Lung (tissue), 12 donors: Measurements from ENCODE around the gene HSF5. TPM values are rescaled to one million over a fixed set of nuclear protein-coding genes. Genes with fewer than 3 reads are reported as not detected.
A peak's percentile ranks its signal among the peaks of the same experiment; 100 is the strongest.

ENCODE experiments used
- ATAC-seq: fragments of 200-7000 bp; cut with Tn5 transposase; one replicate; pipeline ENCODE4 v1.9.1; 2020; ENCODE audit warnings: moderate number of reproducible peaks; ENCODE audit not compliant: insufficient read depth, low FRiP score
- DNase-seq, 3 donors: peaks; one replicate each; pipeline ENCODE4 v3.0.0-alpha.2; 2013 to 2017
- H3K27ac ChIP-seq, 2 donors: one replicate each; pipeline ENCODE4 v1.5.1; 2013; ENCODE audit warnings: mild to moderate bottlenecking in 2 of 2, moderate library complexity in 2 of 2, control low read depth in 1 of 2, inconsistent platforms in 1 of 2, low read depth in 1 of 2, low read length in 1 of 2
- H3K27me3 ChIP-seq, 3 donors: one replicate each; pipeline ENCODE4 v1.5.1; 2013; ENCODE audit warnings: low read length in 2 of 3; ENCODE audit not compliant: control insufficient read depth in 3 of 3, insufficient read depth in 3 of 3
- H3K36me3 ChIP-seq, 4 donors: one replicate each; pipeline ENCODE4 v1.5.1; 2013; ENCODE audit warnings: low read length in 4 of 4, mild to moderate bottlenecking in 1 of 4, moderate library complexity in 1 of 4; ENCODE audit not compliant: control insufficient read depth in 4 of 4, insufficient read depth in 4 of 4
- H3K4me1 ChIP-seq, 5 donors: one replicate each; pipeline ENCODE4 v1.5.1; 2013; ENCODE audit warnings: low read length in 5 of 5, mild to moderate bottlenecking in 2 of 5, moderate library complexity in 1 of 5; ENCODE audit not compliant: control insufficient read depth in 5 of 5, insufficient read depth in 5 of 5
- H3K4me3 ChIP-seq: one replicate; pipeline ENCODE4 v1.5.1; 2013; ENCODE audit warnings: mild to moderate bottlenecking, control low read depth, moderate library complexity
- H3K9ac ChIP-seq, 2 donors: one replicate each; pipeline ENCODE4 v1.5.1; 2013; ENCODE audit warnings: low read length in 2 of 2, control low read depth in 1 of 2; ENCODE audit not compliant: insufficient read depth in 1 of 2
- H3K9me3 ChIP-seq, 4 donors: one replicate each; pipeline ENCODE4 v1.5.1; 2013; ENCODE audit warnings: low read length in 3 of 4, mild to moderate bottlenecking in 1 of 4, moderate library complexity in 1 of 4; ENCODE audit not compliant: control insufficient read depth in 4 of 4, insufficient read depth in 3 of 4
- CTCF ChIP-seq: IDR thresholded peaks from 2 replicates; pipeline ENCODE4 v1.5.1; 2012; ENCODE audit warnings: mild to moderate bottlenecking; ENCODE audit errors: control extremely low read depth, extremely low read depth
- WGBS, 2 donors: extraction: QIAGEN DNeasy Blood & Tissue Kit; methylation state at CpG; one replicate each; pipeline ENCODE4 v1.1.7; 2013; 5-methylcytosine and 5-hydroxymethylcytosine counted together
- polyA plus RNA-seq, 2 donors: library from polyadenylated mRNA; stranded (reverse); fragments of 200-250 nt; gene quantifications; one replicate each; pipeline ENCODE4 v1.2.1, GENCODE V29; 2013
- total RNA-seq, 2 donors: library from RNA; depleted of rRNA in 1 of 2; stranded (reverse); fragments of >200 nt in 1 of 2; gene quantifications; one replicate each; pipeline ENCODE4 v1.2.1, GENCODE V29; 2014 to 2021
- donor health status: control.
- donor health status: control.
- donor health status: Bipolar disorder and iron deficiency.
- donor health status: healthy.
- donor health status: DM: yes; HTN: yes; CAD: no.

HSF5 gene
- total and polyA plus RNA-seq, 4 donors = 0.02 to 0.17 (median 0.08) TPM

- Histone ChIP-seq H3K36me3 (peaks cover 10 to 33% (median 27%) of the 10 kb centered on the region in 4 donors), H3K27ac (peak within 1 kb of the TSS; percentile 71 to 85), H3K4me3 (peak within 1 kb of the TSS; percentile 71), H3K4me1 (peaks cover 0 to 41% (median 13%) of the 10 kb centered on the region in 5 donors), H3K9me3 (no peaks in the 10 kb centered on the region), H3K27me3 (no peaks in the 10 kb centered on the region), H3K9ac (peak within 1 kb of the TSS; percentile 55 to 69)
- DNase-seq (peak; percentile 87 to 93 (median 89)), ATAC-seq (peak; percentile 36)
- no peak for TF ChIP-seq CTCF
- WGBS, 2 donors = 1% methylated on average over 28 to 64 of the region's 64 CpGs
These were observed 26.0 kb upstream of the HSF5 start, which contains the start of gene MTMR4 for GRCh38 chr17:58513965-58514769. Gene MTMR4, minus strand, starts transcription at chr17:58514638. Its CDS starts 231 bp downstream, at chr17:58514407.

DNA sequence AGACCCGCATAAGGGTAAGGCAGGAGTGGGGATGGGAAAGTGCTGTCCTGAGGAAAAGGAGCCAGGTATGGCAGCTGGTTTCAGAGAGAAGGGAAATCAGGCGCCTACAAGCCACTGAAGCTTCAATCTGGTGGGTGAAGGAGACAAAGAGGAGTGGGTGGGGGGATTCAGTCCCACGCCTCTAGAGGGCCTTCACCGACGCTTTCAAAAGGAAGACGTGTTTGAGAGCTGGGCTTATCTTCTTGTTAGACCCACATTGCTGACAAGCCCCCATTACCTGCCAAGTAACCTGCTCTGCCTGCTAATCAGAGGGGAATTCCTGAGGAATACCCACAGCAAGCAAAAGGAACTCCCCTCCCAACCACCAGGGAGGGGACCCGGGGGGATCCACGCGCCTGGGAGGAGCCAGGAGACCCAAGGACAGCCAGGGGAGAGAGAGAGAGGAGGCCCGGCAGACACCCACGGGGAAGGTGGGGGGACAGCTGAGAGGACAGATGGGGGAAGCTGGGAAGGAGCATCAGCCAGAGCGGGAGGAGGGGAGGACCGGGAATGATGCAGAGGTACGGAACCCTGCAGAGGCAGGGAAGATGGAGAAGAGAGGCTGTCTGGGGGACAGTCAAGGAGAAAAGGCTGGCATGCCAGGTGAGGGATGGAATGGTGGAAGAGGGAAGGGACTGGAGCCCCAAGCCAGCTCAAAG is 25.2 kb upstream of the HSF5 start:
- 28 to 37% methylated on average over 14 of the region's 14 CpGs for WGBS, 2 donors
- no peak for ATAC-seq
- Histone ChIP-seq H3K27me3 (no peaks in the 10 kb centered on the region), H3K4me1 (peaks cover 0 to 36% (median 13%) of the 10 kb centered on the region in 5 donors), H3K36me3 (peaks cover 13 to 41% (median 32%) of the 10 kb centered on the region in 4 donors), H3K4me3 (peak overlapping the region; percentile 71), H3K9me3 (no peaks in the 10 kb centered on the region), H3K27ac (no peak overlapping the region), H3K9ac (peak overlapping the region in 1 of 2 donors; percentile 46)
- TF ChIP-seq CTCF = no peak
- DNase-seq = no peak

- H3K36me3 ChIP-seq = peaks cover 24 to 68% (median 51%) of the 10 kb centered on the region in 4 donors
- WGBS, 2 donors = 92 to 94% methylated on average over 5 of the region's 5 CpGs
- no peak overlapping the region for H3K9ac ChIP-seq
- no peak overlapping the region for H3K27ac ChIP-seq
- H3K4me3 ChIP-seq = no peak overlapping the region
- no peaks in the 10 kb centered on the region for H3K9me3 ChIP-seq
- DNase-seq = no peak
- no peaks in the 10 kb centered on the region for H3K27me3 ChIP-seq
- H3K4me1 ChIP-seq = peaks cover 0 to 18% (median 6%) of the 10 kb centered on the region in 5 donors
- TF ChIP-seq CTCF = no peak
- no peak for ATAC-seq
These were observed 21.9 kb upstream of the HSF5 start for GRCh38 chr17:58510075-58510474.
